CD4-positive, alpha-beta T cell treated with Interleukin-2 at 100 ng/mL for 4 hours (primary cell): ENCODE results near the gene HOXA3.

Source experiments
- DNase-seq: peaks from one replicate; pipeline ENCODE4 v3.0.0-alpha.2; 2020; ENCODE audit warnings: low spot score

HOXA3 gene

DNA sequence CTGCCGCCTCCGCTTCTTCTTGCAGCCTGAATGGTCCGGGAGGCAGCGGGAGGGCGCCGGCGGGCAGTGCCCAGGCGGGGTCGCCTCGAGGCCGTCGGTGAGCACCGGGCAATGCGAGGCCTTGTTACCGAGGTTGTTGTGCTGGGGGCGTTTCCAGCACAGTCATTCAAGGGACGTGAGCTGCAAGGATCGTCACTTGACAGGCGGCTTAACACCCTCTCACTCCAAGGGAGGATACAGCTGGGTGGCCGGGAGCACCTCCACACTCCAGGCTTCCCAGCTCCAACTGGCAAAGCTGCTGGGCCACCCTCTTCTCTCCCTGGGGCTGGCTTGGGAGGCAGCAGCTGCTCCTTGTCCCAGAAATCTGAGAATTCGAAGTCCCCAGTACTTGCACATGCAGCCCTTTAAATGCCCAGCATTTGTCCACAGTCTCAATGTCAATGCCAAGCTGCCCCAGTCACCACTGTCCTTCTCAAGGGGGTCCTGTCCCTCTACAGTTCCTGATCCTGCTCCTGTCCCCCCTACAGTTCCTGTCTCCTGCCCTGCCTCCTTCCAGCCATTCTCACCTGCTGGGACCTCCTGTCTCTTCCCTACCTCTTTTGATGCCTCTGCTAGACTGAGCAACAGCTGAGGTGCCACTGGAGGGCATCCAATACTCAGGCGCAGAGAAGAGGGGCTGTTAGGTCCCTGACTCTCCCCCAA, 37.1 kb upstream of the HOXA3 start:
- no peak for DNase-seq

DNA sequence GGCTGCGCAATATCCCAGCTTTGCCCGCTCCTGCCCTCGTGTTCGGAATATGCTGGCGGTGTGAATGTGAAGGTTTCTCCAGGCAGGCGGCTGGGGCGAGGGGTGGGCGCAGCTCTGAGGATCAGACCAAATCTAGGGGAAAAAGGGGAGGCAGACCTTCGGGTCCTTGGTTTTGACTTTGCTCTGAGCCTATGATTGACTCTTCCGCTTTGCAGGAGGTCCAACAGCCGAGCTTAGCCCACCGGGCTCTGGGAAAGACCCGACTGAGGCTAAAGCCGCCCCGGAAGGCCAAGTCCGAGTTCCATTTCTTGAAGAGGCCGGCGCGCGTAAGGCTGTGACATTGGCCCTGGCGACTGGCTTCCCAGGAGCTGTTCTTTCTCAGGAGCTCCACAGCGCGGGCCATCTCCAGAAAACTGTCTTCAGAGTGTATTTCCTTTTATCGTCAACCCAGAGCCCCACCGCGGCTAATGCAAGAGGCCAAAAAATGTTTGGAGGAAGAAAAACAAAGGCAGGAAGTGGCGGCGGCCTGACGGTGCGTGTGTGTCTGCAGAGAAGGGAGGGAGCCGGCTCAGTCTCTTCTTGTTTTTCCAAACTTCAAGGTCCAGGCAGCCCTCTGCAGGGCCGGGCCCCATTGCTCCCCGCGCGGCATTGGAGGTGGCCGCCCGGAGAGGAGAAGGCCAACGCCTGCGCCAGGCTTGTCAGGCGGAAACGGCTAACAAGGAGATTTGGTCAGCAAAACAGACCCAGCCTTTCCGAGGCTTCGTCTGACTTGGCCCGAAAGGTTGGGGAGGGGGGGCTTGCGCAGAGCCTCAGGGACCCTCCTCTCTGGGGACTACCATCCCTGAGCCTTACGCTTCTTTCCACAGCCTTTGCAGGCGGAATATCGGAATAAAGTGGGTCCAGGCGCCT, 36.3 kb upstream of the HOXA3 start:
- DNase-seq, result peak; percentile 18

- DNase-seq, result no peak
Observed at GRCh38 chr7:27187475-27188385, 35.3 kb upstream of the HOXA3 start.

DNA sequence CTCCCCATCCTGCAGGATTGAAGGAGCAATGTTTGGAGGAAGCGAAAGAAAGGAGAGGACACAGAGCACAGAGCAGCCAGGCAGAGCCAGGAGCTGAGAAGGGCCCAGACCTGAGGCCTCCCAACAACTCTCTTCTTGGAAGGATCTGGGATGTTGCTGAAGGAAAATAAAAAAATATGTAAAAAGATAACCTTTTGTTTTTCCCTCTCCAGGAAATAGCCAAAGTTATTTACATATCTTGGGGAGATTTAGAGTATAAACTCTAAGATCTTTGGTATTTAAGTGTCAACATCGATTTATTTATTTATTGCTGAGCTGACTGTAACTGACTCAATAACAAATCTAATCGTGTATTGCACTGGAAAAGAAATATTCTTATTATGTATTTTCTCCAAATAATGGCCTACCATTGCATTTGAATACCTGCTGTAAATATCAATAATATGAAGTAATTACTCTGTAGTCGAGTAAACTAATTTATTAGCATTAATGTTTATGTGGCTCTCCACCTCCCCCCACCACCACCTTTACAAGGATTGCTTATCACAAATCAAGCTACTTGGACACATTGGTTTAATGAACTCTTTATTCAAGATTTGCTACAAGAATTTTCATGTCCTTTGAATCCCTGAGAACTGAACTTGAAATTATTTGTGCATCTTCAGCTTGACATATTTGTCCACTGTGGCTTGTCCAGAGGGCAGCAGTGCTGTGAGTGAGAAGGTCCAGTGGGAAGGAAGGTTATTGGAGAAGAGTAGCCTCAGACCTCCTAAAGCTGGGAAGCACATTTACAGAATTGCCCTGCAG, 34.5 kb upstream of the HOXA3 start:
- no peak for DNase-seq

GRCh38 chr7:27185854-27186667, 33.7 kb upstream of the HOXA3 start:
- no peak for DNase-seq

DNA sequence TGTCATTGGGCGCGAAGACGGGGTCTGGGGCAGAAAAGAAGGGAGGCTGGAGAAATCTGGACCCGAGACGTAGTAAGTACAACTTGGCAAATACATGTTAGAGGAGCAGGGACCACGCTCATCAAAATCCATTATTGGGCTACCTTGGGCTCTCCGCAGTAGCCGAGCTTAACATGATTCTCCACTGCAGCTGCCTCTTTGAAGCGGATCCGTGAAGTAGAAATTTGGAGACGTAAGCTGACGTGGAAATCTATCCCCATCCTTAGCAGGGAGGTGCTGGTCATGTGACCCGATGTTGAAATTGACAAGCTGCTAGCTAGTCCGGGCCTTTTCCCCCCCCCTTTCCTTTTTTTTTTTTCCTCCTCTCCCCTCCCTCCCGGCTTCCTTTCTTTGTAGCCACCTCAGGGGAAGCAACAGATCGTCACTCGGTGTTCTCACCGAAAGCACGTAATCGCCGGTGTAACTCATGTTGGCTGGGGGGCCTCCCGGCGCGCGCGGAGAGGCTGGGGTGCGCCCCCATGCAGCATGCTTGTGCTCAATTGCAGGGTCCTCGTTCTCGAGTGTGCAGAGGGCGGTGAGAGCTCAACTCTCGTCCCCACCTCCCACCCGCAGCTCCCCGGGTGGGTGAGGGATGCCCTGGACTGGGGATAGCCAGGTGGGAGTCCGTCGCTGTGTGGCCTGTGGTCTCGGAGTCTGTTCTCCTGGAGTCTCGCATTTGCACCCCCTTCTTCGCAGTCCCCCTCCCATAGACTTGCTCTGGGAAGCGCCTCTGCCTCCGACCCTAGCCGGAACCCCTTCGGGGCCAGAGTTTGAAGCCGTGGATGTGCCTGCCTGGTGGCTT, 32.9 kb upstream of the HOXA3 start, which contains the start of gene HOXA11:
Gene HOXA11, minus strand, starts transcription at position 220 of the 841 bp plus-strand sequence. Its CDS starts 88 bp downstream, at position 132.
- DNase-seq, result no peak

GRCh38 chr7:27184337-27185012, 32.1 kb upstream of the HOXA3 start:
- DNase-seq, result no peak

- DNase-seq, result no peak
Observed at GRCh38 chr7:27183682-27184336, 31.4 kb upstream of the HOXA3 start.

DNA sequence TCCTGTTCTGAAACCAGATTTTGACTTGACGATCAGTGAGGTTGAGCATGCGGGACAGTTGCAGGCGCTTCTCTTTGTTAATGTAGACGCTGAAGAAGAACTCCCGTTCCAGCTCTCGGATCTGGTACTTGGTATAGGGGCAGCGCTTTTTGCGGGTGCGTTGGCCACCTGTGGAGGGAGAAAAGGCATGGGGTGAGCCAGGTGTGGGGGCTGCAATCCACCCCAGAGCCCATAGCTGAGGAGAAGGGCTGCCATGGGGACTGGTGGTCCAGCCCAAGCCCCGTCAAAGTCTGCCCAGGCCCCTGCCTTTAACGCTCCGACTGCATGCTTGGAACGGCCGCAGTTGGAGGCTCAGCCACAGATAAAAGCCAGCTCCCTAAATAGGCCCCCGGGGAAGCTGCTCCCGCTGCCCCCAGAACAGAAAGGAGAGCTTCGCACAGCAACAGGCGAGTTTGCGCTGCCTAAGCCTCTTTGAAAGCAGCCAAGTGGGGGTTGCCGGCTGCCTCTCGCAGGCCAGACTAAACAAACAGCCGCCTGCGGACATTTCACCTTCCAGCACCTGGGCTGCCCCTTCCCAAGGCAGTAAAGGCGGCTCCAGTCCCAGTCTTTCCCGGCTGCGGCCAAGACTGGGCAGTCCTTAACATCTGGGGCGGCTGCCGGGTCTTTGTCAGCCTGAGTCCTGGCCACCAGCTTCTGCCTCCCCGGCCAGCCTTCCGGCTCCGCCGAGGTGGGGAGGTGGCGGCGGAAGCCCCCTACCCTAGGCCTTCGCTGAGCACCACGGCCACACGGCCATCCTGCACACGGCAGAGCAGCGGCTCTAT, 30.7 kb upstream of the HOXA3 start:
- DNase-seq, result no peak

GRCh38 chr7:27182285-27182841, 30.0 kb upstream of the HOXA3 start:
- DNase-seq, result no peak

GRCh38 chr7:27181795-27182275, 29.5 kb upstream of the HOXA3 start:
- no peak for DNase-seq

DNA sequence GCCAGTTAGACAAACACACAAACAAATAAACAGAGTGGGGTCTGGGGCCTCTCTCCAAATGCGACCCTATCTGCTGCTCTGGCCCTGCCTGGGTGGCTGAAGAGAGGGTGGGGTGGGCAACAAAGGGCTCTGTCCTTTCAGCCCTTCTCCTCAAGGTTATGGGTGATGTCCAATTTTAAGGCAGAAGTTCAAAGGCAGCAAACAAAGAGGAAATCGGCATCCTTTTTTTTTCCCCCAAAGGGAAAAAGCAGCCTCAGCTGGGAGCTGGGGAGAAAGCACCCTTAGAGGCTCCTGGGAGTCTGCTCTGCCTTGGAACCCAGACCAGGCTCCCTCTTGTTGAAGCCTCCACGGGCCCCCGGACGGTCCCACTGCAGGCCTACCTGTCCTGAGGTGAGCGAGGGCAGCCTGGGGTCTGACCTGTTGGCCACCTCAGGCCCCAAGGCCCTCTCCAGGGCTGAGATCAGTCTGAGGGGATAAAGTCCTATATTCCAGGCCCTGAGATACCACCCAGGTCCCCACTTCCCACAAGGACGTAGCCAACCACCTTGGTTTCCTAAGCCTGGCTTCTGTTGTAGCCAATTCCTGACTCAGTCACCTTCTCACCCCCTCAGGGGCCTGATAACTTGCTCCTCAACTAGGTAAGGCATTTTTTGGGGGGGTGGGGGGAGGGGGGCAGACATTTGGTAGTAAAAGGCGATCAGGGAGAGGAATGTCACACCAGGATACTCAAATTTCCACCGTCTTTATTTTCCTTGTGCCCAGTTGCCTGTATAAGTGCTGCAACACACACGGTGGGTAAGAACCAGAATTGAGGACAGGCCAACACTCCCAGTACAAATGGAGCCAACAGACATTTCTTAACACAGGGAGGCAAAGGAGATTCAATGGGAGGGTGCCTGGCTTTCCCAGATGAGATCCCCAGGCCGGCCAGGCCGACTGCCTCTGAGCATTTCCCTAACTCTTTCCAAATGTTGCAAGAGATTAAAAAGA, 28.3 kb upstream of the HOXA3 start:
- no peak for DNase-seq

DNA sequence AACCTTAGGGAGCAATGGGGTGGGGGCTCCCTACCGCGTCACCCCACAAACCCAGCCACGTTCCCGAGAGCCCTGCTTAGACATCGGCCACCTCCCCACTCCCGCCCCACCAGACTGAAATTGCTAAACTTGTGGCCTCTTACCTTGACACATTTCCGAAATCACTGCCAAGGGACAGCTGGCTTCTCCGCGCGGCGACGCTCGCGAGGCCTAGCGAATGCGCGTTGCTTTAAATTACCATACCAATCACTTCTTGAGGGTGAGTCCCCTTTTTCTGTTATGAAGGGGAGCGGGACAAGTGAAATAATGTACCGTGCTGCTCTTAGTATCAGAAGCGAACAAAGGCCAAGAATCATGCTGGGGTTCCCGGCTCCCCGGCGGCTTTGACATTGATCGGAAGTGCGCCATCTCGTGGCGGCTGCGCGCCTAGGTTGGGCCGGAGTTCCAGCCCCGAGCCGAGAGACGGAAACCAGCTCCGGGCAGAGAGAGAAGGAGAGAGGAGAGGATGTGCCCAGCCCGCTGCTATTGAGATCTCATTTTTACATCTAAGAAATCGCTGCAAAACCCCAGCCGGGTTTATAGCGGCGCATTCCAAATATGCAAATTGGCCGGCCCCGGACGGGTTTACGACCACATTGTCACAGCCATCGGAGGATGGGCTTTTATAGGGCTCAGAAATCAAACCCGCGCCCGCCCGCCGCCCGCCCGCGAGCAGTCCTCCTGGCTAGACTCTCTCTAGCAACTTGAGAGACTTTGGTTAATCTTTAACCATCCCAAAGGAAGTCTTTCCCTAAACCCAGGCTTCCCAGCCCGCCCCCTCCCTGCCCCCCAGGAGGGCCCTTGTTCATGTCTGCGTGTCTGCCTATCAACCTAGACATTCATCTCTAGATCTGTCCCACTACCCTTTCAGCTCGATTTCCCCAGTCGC, 27.4 kb upstream of the HOXA3 start:
- peak; percentile 53 for DNase-seq

DNA sequence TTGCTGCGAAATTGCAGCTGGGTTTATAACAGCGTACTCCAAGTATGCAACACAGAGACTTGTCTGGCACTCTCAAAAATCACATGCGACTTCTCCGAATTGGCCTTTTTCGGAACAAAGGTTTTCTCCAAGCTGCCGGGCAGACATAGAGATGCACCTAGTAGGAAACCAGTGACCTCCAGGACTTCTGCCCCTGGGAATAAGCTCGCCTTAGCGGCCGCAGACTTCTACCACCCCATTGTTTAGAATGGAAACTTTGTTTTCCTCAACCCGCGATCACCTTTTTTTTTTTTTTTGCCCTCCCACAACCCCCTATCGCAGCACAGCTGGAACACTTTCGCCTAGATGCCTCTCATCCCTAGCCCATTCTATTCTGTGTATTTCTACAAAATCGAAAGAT, 26.6 kb upstream of the HOXA3 start:
- no peak for DNase-seq

GRCh38 chr7:27178366-27178765, 26.0 kb upstream of the HOXA3 start:
- no peak for DNase-seq
